K562 (cell line): Measurements from ENCODE around the gene COG6. TPM values are rescaled to one million over a fixed set of nuclear protein-coding genes. Genes with fewer than 3 reads are reported as not detected.

ENCODE experiments used
- ATAC-seq: fragments of 200-7000 bp; cut with Tn5 transposase; 3 replicates; pipeline ENCODE4 v1.9.1; 2020; ENCODE audit warnings: moderate library complexity
- BruUV-seq: library from RNA; stranded (reverse); fragments of 400-500 nt; replicated peaks from 2 replicates; lab custom pipeline; 2021; lab: Mats Ljungman, UMichigan
- CTCF ChIA-PET: fragments of 300-600 bp; formaldehyde crosslinking; extraction: SDS; loops from one replicate; lab custom pipeline; 2021; ENCODE audit warnings: low intra/inter-chr PET ratio; lab: Yijun Ruan, JAX
- POLR2A ChIA-PET: fragments of 300-600, 350-650 bp; sonication (Branson Sonifier 250); formaldehyde crosslinking; extraction: SDS; loops from one replicate; lab custom pipeline; 2021; ENCODE audit warnings: antibody characterized with exemption, inconsistent platforms; lab: Yijun Ruan, JAX
- DNase-seq, 4 experiments: peaks; one replicate each; pipeline versions ENCODE4 v3.0.0 to v3.0.0-alpha.2; 2011 to 2018; ENCODE audit warnings: low spot score in 3 of 4, mixed read lengths in 3 of 4; ENCODE audit errors: extremely low read depth in 1 of 4
- FAIRE-seq: peaks from 2 replicates; lab custom pipeline; 2011; peaks lifted over from hg19 to GRCh38; lab: Jason Lieb, UNC
- H2AFZ ChIP-seq: 2 replicates; pipeline ENCODE4 v1.6.0; 2011; ENCODE audit warnings: low read depth, low read length, control low read depth, inconsistent platforms
- H3K27ac ChIP-seq: fragments of 200-600 bp; 3 replicates; pipeline ENCODE4 v1.8.0; 2011; ENCODE audit warnings: low read depth, mild to moderate bottlenecking, control low read depth, inconsistent platforms, low read length, moderate library complexity, mixed read lengths; ENCODE audit errors: extremely low read depth
- H3K27me3 ChIP-seq, 2 experiments: fragments of 300-600 bp in 1 of 2; 2 replicates in 1 of 2; 3 replicates in 1 of 2; pipeline versions ENCODE4 v1.6.0 to v1.8.0; 2011; ENCODE audit warnings: inconsistent platforms in 2 of 2, low read length in 2 of 2, mild to moderate bottlenecking in 1 of 2, mixed read lengths in 1 of 2, moderate library complexity in 1 of 2; ENCODE audit not compliant: control insufficient read depth in 2 of 2, insufficient read depth in 2 of 2
- H3K36me3 ChIP-seq: fragments of 300-600 bp; 3 replicates; pipeline ENCODE4 v1.8.0; 2011; ENCODE audit warnings: mild to moderate bottlenecking, low read length, inconsistent platforms; ENCODE audit not compliant: control insufficient read depth, insufficient read depth
- H3K4me1 ChIP-seq, 2 experiments: fragments of 200-600 bp in 1 of 2; replicated peaks in 1 of 2; 2 replicates in 1 of 2; 3 replicates in 1 of 2; pipeline versions ENCODE4 v1.5.1 to v1.8.0; 2011; ENCODE audit warnings: inconsistent platforms in 2 of 2, low read length in 2 of 2, mild to moderate bottlenecking in 1 of 2, mixed read lengths in 1 of 2, moderate library complexity in 1 of 2; ENCODE audit not compliant: control insufficient read depth in 2 of 2, insufficient read depth in 2 of 2
- H3K4me2 ChIP-seq: 2 replicates; pipeline ENCODE4 v1.6.1; 2011; ENCODE audit warnings: low read length, control low read depth, inconsistent platforms, mixed read lengths; ENCODE audit not compliant: insufficient read depth
- H3K4me3 ChIP-seq: fragments of 200-600 bp; sonication (generic), shearing (Covaris generic); 2 replicates; pipeline ENCODE4 v1.5.1; 2016; ENCODE audit warnings: control low read depth, inconsistent platforms
- H3K79me2 ChIP-seq: fragments of 200-600 bp; 3 replicates; pipeline ENCODE4 v1.8.0; 2011; ENCODE audit warnings: low read length, inconsistent platforms; ENCODE audit not compliant: control insufficient read depth, insufficient read depth
- H3K9ac ChIP-seq, 2 experiments: 2 replicates each; pipeline versions ENCODE4 v1.6.0 to v1.6.1; 2011; ENCODE audit warnings: low read depth in 2 of 2, low read length in 2 of 2, control low read depth in 1 of 2, inconsistent platforms in 1 of 2, mild to moderate bottlenecking in 1 of 2, mixed read lengths in 1 of 2; ENCODE audit not compliant: insufficient read depth in 1 of 2
- H3K9me1 ChIP-seq: one replicate; pipeline ENCODE4 v1.6.0; 2011; ENCODE audit warnings: inconsistent platforms, mild to moderate bottlenecking, low read length, moderate library complexity; ENCODE audit not compliant: control insufficient read depth, insufficient read depth
- H3K9me3 ChIP-seq: replicated peaks from 2 replicates; pipeline ENCODE4 v1.5.1; 2011; ENCODE audit warnings: low read depth, low read length, inconsistent platforms; ENCODE audit not compliant: control insufficient read depth, insufficient read depth
- H4K20me1 ChIP-seq: replicated peaks from 2 replicates; pipeline ENCODE4 v1.6.1; 2011; ENCODE audit warnings: low read length, inconsistent platforms, mixed read lengths; ENCODE audit not compliant: control insufficient read depth, insufficient read depth
- BCLAF1 ChIP-seq, 2 experiments: fragments of 450-650 bp in 1 of 2; IDR thresholded peaks; 2 replicates each; pipeline ENCODE4 v1.6.1; 2011 to 2017; ENCODE audit warnings: low read depth in 2 of 2, antibody characterized with exemption in 1 of 2, borderline replicate concordance in 1 of 2, low read length in 1 of 2, mild to moderate bottlenecking in 1 of 2, mixed read lengths in 1 of 2; ENCODE audit not compliant: control insufficient read depth in 1 of 2
- CHD2 ChIP-seq: IDR thresholded peaks from 2 replicates; pipeline ENCODE4 v1.6.1; 2011; ENCODE audit warnings: low read depth, low read length
- CREBBP ChIP-seq: IDR thresholded peaks from one replicate; pipeline ENCODE4 v1.6.1; 2012; ENCODE audit warnings: low read depth, mild to moderate bottlenecking, control low read depth, inconsistent platforms, low read length
- POLR3A ChIP-seq: IDR thresholded peaks from 2 replicates; pipeline ENCODE4 v1.6.1; 2011; ENCODE audit warnings: borderline replicate concordance, mild to moderate bottlenecking, moderate library complexity; ENCODE audit not compliant: insufficient read length, insufficient read depth; ENCODE audit errors: extremely low read depth
- PRMT5 ChIP-seq: sonication (generic); formaldehyde crosslinking; IDR thresholded peaks from 2 replicates; pipeline ENCODE4 v1.5.0; 2020; ENCODE audit warnings: missing genetic modification reagents
- RBM25 ChIP-seq: fragments of 200-400 bp; formaldehyde crosslinking; IDR thresholded peaks from 2 replicates; pipeline ENCODE4 v1.6.1; 2018; ENCODE audit warnings: low read length, low read depth, moderate library complexity; ENCODE audit not compliant: severe bottlenecking
- ZBTB26 ChIP-seq: fragments of 450-650 bp; formaldehyde crosslinking; IDR thresholded peaks from 2 replicates; pipeline ENCODE4 v1.4.0; 2022; ENCODE audit warnings: missing genetic modification characterization
- ZNF146 ChIP-seq: IDR thresholded peaks from one replicate; pipeline ENCODE4 v1.6.1; 2018; ENCODE audit warnings: missing compliant biosample characterization; ENCODE audit not compliant: unreplicated experiment
- WGBS: fragments of 100-300 bp; shearing (Covaris generic); methylation state at CpG from one replicate; pipeline ENCODE4 v1.1.6; 2016; ENCODE audit warnings: low coverage, mixed read lengths; ENCODE audit not compliant: insufficient coverage; ENCODE audit errors: missing lambda C conversion rate; 5-methylcytosine and 5-hydroxymethylcytosine counted together
- in situ Hi-C: fragments of 300-500 bp; cut with MboI; formaldehyde crosslinking; loops from 4 replicates; pipeline ENCODE4 v1.15.0; 2018; ENCODE audit warnings: inconsistent platforms, mixed read lengths
- intact Hi-C: fragments of 100-400 bp; cut with micrococcal nuclease; formaldehyde crosslinking; loops from 2 replicates; pipeline ENCODE4 v1.14.2; 2022
- polyA plus RNA-seq, 8 experiments: library from polyadenylated mRNA; depleted of rRNA in 4 of 8; stranded (reverse) in 5 of 8; unstranded in 3 of 8; fragments of >200 nt; fragmentation: Nextera tagmentation in 2 of 8; fragmentation: Illumina TruSeq in 1 of 8; extraction: Ambion mirVana in 2 of 8; extraction: Trizol in 1 of 8; gene quantifications; 2 replicates each; pipeline versions ENCODE4 v1.2.1 to v1.2.3, GENCODE V29; 2011 to 2014; ENCODE audit warnings: inconsistent platforms in 1 of 8, missing spikeins in 1 of 8
- total RNA-seq, 7 experiments: library from RNA; depleted of rRNA in 6 of 7; stranded (reverse); fragments of >200 nt in 6 of 7; fragmentation: Illumina TruSeq in 2 of 7; extraction: Trizol in 2 of 7; gene quantifications; 2 replicates each; pipeline versions ENCODE4 v1.2.1 to v1.2.3, GENCODE V29; 2011 to 2021; ENCODE audit warnings: low replicate concordance in 1 of 7

The COG6 gene
- total and polyA plus RNA-seq, 9 of the 15 experiments (the other 6 are each of a cell fraction or from before 2014, with no cell fraction given): 2.6 to 20.9 (median 9.6) TPM

GRCh38 chr13:39672378-39673132, 17.1 kb downstream of the COG6 start:
- in situ Hi-C loops (no loop called here), intact Hi-C loops (no loop called here)
- no peak overlapping the region for H3K4me2 ChIP-seq
- no peaks in the 10 kb centered on the region for H3K27me3 ChIP-seq
- ChIA-PET POLR2A (no interaction called here), CTCF (no interaction called here)
- no peak overlapping the region for H2AFZ ChIP-seq
- no peak overlapping the region for H3K9ac ChIP-seq
- BruUV-seq: no TSS peak
- no peaks in the 10 kb centered on the region for H3K36me3 ChIP-seq
- H3K79me2 ChIP-seq: no peaks in the 10 kb centered on the region
- ATAC-seq (no peak), FAIRE-seq (no peak), DNase-seq (no peak)
- H3K9me3 ChIP-seq: no peaks in the 10 kb centered on the region
- no peaks in the 10 kb centered on the region for H3K9me1 ChIP-seq
- TF ChIP-seq CHD2 (no peak), RBM25 (peak; percentile 61), POLR3A (no peak), PRMT5 (CRISPR knock-in tag) (no peak), ZNF146 (CRISPR knock-in tag) (peak; percentile 69), CREBBP (no peak), ZBTB26 (CRISPR knock-in tag) (no peak), BCLAF1 (IDR thresholded peaks at IDR 0.05; ENCODE audit: borderline replicate concordance in 1 of 2, control insufficient read depth in 1 of 2, low read depth in 2 of 2, low read length in 1 of 2) (no peak)
- no peak overlapping the region for H3K4me3 ChIP-seq
- no peak overlapping the region for H3K27ac ChIP-seq
- H4K20me1 ChIP-seq: no peaks in the 10 kb centered on the region
- 82% methylated on average over 3 of the region's 3 CpGs for WGBS
- H3K4me1 ChIP-seq: no peaks in the 10 kb centered on the region
